GM18951 (cell line): ENCODE measurements around the gene KCTD19.

ENCODE experiments used
- POLR2A ChIP-seq: IDR thresholded peaks from 4 replicates; pipeline ENCODE4 v1.6.1; 2011; ENCODE audit warnings: mild to moderate bottlenecking; ENCODE audit not compliant: insufficient read length, insufficient read depth; ENCODE audit errors: extremely low read depth
- in situ Hi-C: fragments of 300-500 bp; cut with MboI; formaldehyde crosslinking; loops from one replicate; pipeline ENCODE4 v1.12.0; 2022; ENCODE audit warnings: low sequenced_read_pairs, mixed read lengths, inconsistent platforms; ENCODE audit not compliant: unreplicated experiment

Gene KCTD19

GRCh38 chr16:67283826-67284555 is 42.5 kb downstream of the KCTD19 start:
- no peak for TF ChIP-seq POLR2A

GRCh38 chr16:67283039-67283825 is 43.3 kb downstream of the KCTD19 start:
- in situ Hi-C loops, result no loop called here
- no peak for TF ChIP-seq POLR2A

More at GRCh38 chr16:67283826-67284555, 42.5 kb downstream of the KCTD19 start:
- in situ Hi-C loops, result no loop called here

- no peak for TF ChIP-seq POLR2A
- in situ Hi-C loops, result no loop called here
Observed at GRCh38 chr16:67282447-67282805, 44.1 kb downstream of the KCTD19 start.

GRCh38 chr16:67281536-67282446 is 44.8 kb downstream of the KCTD19 start:
- in situ Hi-C loops, result no loop called here

GRCh38 chr16:67280090-67281015 is 46.2 kb downstream of the KCTD19 start:
- in situ Hi-C loops, result no loop called here
- no peak for TF ChIP-seq POLR2A

More at GRCh38 chr16:67281536-67282446, 44.8 kb downstream of the KCTD19 start:
- no peak for TF ChIP-seq POLR2A

- peak; percentile 53 for TF ChIP-seq POLR2A
- in situ Hi-C loops, result no loop called here
Observed at GRCh38 chr16:67279296-67280089, 47.0 kb downstream of the KCTD19 start, which contains the start of gene PLEKHG4. TSS of gene PLEKHG4 (plus strand) at chr16:67279532. CDS start at chr16:67280045, 513 bp downstream.

- TF ChIP-seq POLR2A, result no peak
- in situ Hi-C loops, result no loop called here
Observed at GRCh38 chr16:67278773-67279295, 47.7 kb downstream of the KCTD19 start.

- in situ Hi-C loops, result no loop called here
- TF ChIP-seq POLR2A, result no peak
Observed at GRCh38 chr16:67277999-67278772, 48.4 kb downstream of the KCTD19 start.

- TF ChIP-seq POLR2A, result no peak
- in situ Hi-C loops, result no loop called here
Observed at GRCh38 chr16:67277294-67277998, 49.1 kb downstream of the KCTD19 start.

- TF ChIP-seq POLR2A, result no peak
Observed at GRCh38 chr16:67275321-67275720, 51.2 kb downstream of the KCTD19 start.

GRCh38 chr16:67271446-67271845 is 55.1 kb downstream of the KCTD19 start:
- in situ Hi-C loops, result no loop called here
- no peak for TF ChIP-seq POLR2A

More at GRCh38 chr16:67275321-67275720, 51.2 kb downstream of the KCTD19 start:
- in situ Hi-C loops, result no loop called here
